Upper lobe of left lung (tissue), 4 donors: ENCODE data around the gene MDN1.

Source experiments
- CTCF ChIP-seq, 6 experiments: fragments of 450-650 bp in 4 of 6; fragments of 200-600 bp in 2 of 6; sonication (generic) in 2 of 6; IDR thresholded peaks; one replicate each; pipeline ENCODE4 v1.5.1; 2016 to 2019; ENCODE audit warnings: antibody characterized with exemption in 6 of 6
- EP300 ChIP-seq, 4 donors: sonication (generic); formaldehyde crosslinking; IDR thresholded peaks; one replicate each; pipeline ENCODE4 v1.5.1; 2017; ENCODE audit warnings: antibody characterized with exemption in 4 of 4, control low read depth in 2 of 4
- POLR2A ChIP-seq, 4 donors: fragments of 450-650 bp; IDR thresholded peaks; one replicate each; pipeline ENCODE4 v1.5.1; 2016 to 2017; ENCODE audit warnings: antibody characterized with exemption in 4 of 4, mild to moderate bottlenecking in 2 of 4

GRCh38 chr6:89817481-89817880 lies 2.1 kb downstream of the MDN1 start:
- TF ChIP-seq POLR2A (IDR thresholded peaks at IDR 0.05), result no peak
- TF ChIP-seq CTCF (IDR thresholded peaks at IDR 0.05), result no peak
- TF ChIP-seq EP300 (IDR thresholded peaks at IDR 0.05), result no peak
